Measurements from ENCODE around the gene RUNX1.
A peak's percentile ranks its signal among the peaks of the same experiment; 100 is the strongest.

RUNX1 gene

DNA sequence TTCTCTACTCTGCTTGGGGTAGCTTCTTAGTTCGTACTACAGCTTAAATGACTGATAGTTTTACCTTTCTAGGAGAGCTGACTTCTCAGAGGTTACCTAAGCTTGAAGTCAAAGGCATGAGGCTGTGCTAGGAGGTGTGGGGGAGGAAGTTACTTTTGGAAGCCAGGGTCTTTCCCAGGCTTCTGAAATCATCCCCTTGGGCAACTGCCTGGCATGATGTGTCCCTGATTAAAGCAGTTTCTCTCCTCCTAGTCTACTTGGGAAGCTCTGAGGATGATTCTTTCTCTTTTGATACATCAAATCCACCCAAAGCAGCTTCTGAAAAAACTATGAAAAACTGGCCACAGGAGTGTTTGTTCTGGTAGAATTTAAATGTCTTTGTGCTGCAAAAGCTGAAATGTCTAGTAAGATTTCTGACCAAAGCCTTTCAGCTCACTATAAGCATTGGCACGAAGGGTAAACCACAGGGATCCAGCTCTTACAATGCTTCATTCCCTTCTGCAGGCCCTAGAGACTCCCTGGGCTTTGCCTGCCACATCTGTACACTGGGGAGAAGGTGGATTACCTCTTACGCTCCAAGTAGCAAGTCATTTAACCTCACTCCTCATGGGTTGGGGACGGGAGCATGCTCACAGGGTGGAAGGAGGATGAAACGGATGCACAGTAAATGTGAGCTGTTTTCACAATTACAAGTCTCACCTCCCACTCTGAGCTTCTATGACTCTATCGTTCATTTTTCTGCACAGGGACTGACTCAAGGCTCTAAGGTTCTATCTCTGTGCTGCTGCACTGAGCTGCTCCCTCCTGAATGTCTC, 59.6 kb downstream of the RUNX1 start:
- DNase-seq: peak; percentile 39 to 54

DNA sequence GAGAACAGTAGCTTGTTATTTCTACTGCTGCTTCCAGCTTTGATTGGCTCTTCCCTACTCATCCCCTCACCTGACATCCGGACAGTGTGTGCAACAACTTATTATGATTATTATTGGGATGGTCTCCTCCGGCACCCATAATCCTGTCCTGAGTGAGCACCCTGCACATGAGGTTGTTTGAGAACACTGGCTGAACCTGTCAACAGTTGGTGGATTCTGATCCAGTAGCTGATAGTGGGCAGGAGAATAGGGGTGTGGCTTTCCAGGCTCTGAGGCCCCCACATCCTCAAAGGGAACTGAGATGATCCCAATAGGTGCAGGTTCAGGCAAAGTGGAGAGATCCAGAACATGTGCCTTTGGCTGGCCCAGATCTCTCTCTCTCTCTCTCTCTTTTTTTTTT, 60.5 kb downstream of the RUNX1 start:
- no peak for DNase-seq

GRCh38 chr21:34988139-34988538, 61.0 kb downstream of the RUNX1 start:
- DNase-seq: no peak

- DNase-seq: no peak
Observed at GRCh38 chr21:34987501-34988072, 61.5 kb downstream of the RUNX1 start.

GRCh38 chr21:34986561-34987500, 62.3 kb downstream of the RUNX1 start:
- peak; percentile 48 to 72 for DNase-seq

GRCh38 chr21:34984356-34985058, 64.6 kb downstream of the RUNX1 start:
- DNase-seq: no peak

- DNase-seq: peak in 1 of 2 experiments; percentile 82
Observed at GRCh38 chr21:34983680-34984086, 65.4 kb downstream of the RUNX1 start.

- DNase-seq: no peak
Observed at GRCh38 chr21:34981791-34982190, 67.3 kb downstream of the RUNX1 start.

DNA sequence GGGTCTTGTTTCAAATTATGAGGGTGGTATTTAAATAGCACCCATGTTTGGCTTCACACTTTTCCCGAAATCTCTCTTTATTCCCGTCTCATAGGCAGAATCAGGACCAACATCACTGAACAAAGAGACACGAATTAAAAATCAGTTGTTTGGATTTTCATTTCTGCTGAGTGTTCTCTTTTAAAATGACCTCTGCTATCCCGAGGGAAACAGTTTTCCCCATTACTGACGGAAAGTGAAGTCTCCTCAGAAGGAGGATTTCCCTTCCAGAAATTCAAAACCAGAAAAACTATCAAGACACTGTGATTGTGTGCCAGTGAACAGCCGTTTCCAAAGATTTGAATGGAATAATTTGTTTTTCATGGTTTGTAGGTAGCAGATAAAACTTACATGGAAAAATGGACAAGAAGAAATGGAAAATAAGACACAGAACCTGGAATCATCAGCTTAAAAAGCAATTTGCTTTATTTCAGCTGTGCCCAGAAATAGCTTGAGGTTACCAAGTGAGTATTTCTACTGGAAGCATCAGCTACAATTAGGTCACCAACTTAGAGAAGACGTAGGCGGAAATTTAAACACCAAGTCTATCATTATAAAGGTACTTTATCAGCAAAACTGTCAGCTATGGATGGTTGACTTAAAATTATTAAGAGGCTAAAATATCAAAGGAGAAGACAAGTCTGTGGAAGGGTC, 68.5 kb downstream of the RUNX1 start:
- DNase-seq: no peak

DNA sequence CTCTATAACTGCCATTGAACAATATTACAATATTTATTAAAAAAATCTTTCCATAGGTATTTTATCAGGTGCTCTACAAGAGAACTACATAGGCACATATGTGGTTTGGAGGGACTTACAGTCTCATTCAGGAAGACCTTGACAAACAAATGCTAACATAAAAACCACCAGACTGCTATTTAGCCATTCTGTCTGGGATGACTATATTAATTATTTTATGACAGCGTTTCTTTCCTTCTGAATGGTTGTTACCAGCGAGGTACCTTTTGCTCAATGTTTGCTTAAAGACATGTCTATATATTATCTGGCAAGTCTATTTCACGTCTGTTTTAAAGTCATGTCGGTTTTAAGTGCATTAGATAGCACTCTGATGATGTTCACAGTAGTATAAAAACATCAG, 69.7 kb downstream of the RUNX1 start:
- no peak for DNase-seq

- no peak for DNase-seq
Observed at GRCh38 chr21:34977333-34977732, 71.8 kb downstream of the RUNX1 start.

DNA sequence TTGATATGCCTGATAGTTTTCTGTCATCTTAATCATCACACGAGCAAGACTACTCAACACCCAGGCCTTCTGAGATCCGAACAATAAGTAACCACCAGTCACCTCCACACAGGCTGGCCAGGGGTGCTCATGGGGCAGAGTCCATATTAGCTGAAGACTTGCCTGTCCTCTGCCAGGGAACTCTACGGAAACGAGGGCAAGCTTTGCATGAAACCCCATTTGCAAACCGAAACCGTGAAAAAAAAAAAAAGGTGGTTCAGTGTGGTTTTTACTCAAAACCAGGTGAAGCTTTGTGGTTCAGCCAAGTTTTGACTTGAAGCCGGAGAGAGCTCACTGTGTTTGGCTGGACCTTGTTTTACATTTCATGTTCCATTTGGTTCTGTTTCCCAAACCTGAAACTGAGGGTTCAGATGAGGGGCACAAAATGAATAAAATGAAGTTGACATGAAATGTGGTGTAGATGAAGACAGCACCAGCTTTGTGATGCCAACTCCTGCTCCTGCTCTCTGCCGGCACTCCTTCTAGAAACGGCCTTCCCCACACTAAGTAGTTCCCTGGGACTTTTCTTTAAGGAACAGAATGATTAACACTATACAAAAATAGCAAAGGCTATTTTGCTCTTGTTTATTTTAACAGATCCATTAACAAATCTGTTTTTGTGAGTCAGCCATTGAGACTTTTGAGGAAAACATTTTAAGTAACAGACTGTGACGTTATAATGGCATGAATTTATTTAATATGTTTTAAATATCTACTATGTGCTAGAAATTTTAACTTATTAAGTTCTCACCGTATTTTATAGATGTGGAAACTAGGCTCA, 74.7 kb downstream of the RUNX1 start:
- DNase-seq: peak in 1 of 2 experiments; percentile 40

- DNase-seq: no peak
Observed at GRCh38 chr21:34973685-34974084, 75.4 kb downstream of the RUNX1 start.

- DNase-seq: no peak
Observed at GRCh38 chr21:34971656-34972055, 77.4 kb downstream of the RUNX1 start.

DNA sequence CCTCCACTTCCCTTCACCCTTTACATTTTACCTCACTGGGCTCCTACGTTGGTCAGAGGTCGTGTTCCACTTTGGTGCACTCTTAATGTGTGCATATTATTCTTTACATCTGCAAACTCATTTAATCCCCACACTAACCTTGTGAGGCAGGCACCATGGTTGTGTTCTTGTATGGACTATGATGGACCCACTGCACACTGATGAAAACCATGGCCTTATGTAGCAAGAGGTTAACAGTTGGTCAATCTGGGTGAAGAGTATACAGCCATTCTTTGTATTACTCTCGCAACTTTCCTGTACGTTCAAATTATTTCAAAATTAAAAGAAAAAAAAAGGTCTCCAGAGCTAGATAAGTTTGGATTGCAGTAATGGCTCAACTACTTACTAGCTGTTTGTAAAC, 78.5 kb downstream of the RUNX1 start:
- no peak for DNase-seq

DNA sequence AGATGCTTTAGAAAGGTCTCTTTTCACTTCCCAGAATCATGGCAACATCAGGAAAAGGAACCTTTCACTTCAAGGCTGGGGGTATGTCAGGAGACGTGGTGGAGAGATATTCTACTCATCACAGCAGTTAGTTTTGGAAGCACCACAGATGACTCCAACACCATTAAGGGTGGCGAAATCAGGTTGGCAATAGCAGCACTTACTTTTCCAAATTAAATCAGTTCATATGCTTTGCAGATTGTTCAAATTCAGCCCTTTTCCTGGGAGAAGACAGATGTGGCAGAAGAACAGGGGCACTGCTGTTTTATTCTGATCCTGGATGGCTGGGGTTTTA, 79.0 kb downstream of the RUNX1 start:
- no peak for DNase-seq

DNA sequence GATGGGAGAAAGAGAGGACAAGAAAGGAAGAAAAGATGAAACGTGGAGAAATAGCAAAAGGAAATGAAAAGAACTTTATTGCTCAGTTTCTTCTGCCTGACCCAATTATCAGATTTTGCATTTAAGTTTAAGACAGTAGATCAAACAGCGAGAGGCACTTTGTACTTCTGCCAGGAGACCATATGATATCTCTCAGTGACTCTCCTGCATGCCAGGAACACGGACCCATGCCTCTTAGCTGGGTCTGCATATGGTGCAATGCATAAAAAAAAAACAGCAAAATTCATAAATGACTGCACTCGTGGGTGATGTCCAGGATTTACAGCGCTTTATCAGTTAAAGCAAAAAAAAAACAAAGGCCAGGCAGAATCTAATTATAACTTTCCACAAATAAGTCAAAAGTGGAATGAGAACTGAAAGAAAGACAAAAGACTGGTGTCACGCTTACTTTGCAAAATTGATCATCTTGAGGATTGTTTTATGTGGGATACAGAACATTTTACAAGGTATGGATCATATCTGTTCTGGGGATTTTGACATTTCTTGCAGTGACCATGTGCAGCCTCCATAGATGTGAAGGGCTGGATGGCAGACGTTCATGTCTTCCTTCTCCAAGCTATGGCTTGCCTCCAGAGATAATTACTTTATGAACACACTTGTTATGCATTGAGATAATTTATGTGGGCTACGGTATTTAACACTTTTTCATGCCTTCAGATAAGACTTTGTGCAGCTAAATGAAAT, 79.5 kb downstream of the RUNX1 start:
- DNase-seq: no peak

- no peak for DNase-seq
Observed at GRCh38 chr21:34968414-34969333, 80.4 kb downstream of the RUNX1 start.

- DNase-seq: peak in 1 of 2 experiments; percentile 63
Observed at GRCh38 chr21:34967509-34968289, 81.4 kb downstream of the RUNX1 start.

Data from stimulated activated CD4-positive, alpha-beta T cell treated with anti-CD3 and anti-CD28 coated beads, Interleukin-4, amount 100 ng/mL, for 4 hours (primary cell).